GM21619 (cell line): ENCODE results near the gene CRCP.
"Not testable (repeated sequence)": the region's sequence is repeated elsewhere in the genome, so short reads cannot be mapped to it uniquely, and the experiment has no call there.

Experiments used
- ATAC-seq: cut with Tn5 transposase; IDR thresholded peaks from one replicate; pipeline ENCODE4 v1.9.1; 2021; ENCODE audit not compliant: unreplicated experiment

CRCP gene

DNA sequence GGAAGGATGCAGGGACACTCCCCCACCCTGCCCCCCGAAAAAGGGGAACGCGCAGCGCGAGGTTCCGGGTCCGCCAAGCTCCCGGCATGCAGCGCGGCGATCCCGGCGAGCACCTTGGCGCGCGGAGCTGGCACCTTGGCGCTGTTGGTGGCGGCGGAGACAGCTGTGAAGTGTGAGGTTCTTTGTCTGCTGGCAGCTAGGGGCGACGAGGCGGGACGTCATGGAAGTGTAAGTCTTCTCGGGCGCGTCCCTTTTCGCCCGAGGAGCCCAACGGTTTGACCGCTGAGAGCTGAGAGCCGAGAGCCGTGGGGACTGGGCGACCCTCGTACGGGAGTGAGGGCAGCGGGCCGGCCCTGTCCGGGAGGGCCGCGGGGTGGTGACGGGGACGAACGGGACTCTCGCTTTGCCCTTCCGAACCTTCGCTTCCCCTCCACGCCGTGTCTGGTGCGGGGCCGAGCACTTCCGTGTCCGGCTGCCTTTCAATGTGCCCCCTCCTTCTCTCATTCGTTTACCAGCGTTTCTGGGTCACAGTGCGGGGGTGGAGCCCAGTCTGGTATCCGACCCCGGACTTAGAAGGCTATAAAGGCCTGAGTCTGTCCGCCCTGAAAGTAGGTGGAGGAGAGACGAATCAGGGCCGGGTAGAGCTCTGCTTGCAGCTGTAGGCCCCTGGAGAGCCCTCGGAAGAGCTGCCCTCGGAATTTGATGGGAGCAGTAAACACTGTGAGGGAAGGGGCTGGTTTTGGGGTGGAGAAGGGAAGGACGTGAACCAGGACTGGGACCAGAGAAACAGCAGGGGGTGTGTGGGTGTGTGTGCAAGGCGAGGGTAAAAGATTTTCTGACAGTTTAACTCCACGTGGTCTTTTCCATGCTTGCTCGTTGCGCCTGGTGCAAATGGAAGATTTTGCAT, at the start of gene CRCP:
CRCP (plus strand) TSS at position 105 of the 907 bp plus-strand sequence; CDS start at position 221, 116 bp downstream.
- ATAC-seq: peak; percentile 84

DNA sequence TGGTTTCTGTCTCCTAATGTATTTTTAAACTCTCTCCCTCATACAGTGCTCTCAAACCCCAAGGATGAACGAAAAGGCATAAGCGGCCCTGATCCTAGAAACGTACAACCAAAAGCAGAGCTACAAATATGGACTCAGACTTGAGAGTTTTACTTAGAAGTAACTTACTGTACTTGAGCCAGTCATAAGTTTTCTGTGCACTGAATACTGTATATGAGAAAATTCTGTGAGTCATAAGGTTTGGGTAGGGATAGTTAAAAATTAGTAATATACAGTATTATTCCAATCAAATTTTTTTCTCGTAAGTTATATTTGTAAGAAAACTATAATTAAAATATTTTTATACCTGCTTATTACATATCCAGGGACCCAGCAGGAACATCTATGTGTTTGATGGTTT, 44.9 kb upstream of the CRCP start:
- ATAC-seq: no peak

DNA sequence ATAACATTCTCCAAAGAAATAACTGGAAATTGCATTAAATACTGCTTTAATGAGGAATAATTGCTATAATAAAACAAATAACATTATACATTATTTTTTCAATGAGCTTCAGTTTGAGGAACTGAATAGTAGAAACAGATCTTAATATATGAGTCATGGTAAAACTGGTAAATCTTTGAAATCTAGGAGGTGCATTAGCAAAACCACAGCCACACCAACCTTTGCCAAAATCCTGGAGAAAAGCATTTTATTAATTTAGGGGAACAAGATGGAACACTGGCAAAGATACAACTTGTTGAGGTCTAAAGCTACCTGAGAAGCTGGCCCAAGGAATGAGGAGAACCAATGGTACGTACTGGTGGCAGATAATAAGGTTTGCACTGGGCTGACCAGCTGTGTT, 44.4 kb upstream of the CRCP start:
- ATAC-seq: no peak

DNA sequence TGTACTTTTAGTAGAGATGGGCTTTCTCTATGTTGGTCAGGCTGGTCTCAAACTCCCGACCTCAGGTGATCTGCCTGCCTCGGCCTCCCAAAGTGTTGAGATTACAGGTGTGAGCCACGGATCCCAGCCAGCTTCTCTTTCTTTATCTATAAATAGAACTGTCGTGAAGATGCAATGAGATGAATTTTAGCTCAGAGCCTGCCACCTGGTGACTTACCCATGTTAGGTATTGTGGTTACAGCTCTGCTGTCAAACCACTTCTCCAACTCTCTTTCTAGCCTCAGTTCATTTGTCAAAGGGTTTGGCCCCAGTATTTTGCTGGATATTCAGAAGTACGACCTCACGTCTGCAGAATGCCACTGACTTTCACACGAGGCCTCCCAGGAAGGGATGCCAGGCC, 42.4 kb upstream of the CRCP start:
- ATAC-seq: not testable (repeated sequence)

DNA sequence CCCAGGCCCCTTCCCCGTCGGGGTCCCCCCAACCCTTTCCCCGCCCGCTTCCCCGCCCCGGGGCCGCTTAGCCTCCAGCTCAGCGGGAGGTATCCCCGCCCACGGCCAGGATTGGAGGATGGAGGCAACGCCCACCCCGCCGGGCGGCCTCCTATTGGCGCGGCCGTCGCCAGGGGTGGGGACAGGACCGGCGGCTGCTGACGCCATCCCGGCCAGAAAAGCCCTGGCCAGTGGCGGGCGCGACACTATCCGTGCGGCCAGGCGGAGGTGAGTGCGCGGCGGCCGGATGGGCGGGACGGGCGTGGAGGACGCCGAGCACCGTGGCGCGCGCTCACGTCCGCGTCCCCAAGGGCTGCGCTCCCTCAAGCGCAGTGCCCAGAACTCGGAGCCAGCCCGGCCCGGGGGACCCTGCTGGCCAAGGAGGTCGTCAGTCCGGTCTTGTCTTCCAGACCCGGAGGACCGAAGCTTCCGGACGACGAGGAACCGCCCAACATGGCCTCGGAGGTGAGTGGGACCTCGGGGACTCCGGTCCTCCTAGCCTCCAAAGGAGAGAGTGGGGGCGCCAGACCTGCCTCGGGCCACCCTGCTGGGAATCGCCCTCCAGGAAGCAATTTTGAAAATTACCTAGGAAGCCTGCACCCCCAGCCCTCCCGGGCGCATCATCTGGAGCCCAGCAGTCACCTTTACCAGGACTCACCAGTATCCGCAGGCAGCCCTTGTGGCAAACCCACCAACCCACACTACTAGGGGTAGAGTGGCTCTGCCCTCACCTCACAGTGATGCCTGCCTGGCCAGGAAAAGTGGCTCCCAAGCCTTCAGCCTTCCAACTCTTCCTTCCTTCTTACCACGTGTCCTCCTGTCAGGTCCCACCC, 38.8 kb upstream of the CRCP start, which contains the start of gene ASL:
ASL (plus strand) TSS at position 230 of the 872 bp plus-strand sequence; CDS start at position 493, 263 bp downstream.
- ATAC-seq: peak; percentile 98

DNA sequence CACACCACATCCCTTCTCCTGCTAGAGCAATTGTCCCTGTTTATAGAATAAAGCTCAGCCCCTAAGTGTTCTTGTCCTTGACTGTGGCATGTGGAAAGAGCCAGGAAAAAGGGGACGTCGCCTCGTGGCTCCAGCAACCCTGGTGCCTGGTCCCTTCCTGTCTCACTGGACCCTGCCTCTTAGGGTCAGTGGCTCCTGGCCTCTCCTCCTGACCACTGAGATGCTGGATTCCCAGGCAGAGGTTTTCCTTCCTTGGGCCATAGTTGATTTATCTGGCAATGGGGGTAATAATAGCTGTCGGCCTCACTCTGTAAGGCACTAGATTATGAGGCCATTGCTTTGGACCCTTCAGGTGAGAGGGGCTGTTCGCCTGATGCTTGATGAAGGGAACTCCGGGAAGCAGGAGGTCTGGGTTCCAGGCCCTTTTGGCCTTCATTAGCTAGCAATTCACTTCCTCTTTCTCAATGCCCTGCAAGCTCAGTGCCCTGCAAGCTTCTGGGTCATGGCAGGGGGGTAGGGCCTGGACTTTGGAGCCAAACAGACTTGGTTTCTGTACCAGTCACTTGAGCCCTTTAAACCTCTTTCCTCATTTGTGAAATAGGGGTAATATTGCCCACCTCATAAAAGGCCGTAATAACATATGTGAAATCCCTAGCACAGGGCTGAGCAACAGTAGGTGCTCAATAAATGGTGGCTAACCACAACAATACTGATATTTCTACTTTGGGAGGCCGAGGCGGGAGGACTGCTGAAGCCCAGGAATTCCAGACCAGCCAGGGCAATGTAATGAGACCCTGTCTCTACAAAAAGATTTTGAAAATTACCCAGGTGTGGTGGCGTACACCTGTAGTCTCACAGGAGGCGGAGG, 38.0 kb upstream of the CRCP start:
- no peak for ATAC-seq

DNA sequence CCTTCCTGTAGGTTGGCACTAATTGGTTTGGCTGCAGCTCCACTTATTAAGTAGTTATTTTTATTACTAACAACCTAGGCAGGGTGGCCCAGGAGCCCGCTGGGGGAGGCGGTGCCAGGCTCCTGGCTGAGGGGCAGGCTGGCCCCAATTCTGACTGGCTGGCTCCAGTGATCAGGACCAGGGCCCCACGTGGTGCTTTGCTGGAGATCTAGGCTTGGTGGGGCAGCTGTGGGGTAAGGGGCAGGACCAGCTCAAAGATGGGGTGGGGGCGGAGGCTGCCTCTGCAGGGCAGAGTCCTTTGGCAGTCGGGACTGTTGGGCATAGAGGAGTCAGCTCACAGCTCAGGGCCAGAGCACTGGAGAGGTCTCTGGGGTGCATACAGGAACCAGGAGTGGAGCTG, 36.6 kb upstream of the CRCP start:
- no peak for ATAC-seq

DNA sequence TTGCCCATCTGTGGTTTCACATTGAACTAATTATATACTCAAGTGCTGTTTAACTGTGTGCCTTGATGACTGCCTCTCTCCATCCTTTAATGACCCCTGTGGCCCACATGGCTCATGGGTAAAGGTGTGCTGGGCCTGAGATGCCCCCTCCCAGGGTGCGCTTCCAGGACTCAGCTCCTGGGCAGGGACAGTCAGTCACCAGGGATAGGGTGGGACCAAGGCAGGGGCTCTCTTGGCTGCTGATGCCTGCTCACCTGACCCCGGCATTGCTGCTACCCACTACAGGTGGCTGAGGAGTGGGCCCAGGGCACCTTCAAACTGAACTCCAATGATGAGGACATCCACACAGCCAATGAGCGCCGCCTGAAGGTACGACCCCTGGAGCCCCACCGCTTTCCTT, 32.6 kb upstream of the CRCP start:
- ATAC-seq: no peak

DNA sequence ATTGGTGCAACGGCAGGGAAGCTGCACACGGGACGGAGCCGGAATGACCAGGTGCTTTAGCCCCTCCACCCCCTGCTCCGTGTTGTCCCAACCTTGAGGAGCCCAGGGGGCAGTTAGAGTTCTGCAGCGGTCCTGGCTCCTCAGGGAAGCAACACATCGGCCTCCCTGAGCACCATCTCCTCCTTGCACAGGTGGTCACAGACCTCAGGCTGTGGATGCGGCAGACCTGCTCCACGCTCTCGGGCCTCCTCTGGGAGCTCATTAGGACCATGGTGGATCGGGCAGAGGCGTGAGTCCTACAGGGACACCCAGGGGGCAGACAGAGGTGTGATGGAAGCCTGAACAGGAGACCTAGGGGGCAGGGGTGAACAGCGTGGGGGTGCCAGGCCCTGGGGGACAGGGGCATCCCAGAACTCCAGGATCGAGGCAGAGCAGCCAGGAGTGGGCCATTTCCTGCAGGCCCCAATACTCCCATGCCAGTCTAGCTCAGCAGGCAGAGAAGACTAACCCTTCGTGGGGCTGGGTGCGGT, 31.7 kb upstream of the CRCP start:
- ATAC-seq: no peak

DNA sequence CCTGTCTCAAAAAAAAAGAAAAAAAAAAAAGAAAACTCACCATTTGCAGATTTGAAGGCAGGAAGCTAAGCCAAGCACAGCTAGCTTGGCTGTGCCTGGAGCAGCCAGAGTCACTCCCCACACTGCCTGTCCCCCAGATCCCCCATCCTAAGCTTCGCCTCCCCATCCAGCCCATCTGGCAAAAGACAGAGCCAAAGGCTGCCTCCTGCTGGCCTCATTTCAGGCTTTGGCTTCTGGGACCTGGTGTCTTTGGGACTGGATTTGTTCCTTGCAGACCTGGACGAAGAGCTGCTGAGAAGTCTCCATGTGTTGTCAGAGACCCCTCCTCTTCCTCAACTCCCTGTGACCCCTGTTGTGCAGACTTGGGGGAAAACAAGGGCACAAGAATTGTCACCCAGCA, 31.0 kb upstream of the CRCP start:
- no peak for ATAC-seq

DNA sequence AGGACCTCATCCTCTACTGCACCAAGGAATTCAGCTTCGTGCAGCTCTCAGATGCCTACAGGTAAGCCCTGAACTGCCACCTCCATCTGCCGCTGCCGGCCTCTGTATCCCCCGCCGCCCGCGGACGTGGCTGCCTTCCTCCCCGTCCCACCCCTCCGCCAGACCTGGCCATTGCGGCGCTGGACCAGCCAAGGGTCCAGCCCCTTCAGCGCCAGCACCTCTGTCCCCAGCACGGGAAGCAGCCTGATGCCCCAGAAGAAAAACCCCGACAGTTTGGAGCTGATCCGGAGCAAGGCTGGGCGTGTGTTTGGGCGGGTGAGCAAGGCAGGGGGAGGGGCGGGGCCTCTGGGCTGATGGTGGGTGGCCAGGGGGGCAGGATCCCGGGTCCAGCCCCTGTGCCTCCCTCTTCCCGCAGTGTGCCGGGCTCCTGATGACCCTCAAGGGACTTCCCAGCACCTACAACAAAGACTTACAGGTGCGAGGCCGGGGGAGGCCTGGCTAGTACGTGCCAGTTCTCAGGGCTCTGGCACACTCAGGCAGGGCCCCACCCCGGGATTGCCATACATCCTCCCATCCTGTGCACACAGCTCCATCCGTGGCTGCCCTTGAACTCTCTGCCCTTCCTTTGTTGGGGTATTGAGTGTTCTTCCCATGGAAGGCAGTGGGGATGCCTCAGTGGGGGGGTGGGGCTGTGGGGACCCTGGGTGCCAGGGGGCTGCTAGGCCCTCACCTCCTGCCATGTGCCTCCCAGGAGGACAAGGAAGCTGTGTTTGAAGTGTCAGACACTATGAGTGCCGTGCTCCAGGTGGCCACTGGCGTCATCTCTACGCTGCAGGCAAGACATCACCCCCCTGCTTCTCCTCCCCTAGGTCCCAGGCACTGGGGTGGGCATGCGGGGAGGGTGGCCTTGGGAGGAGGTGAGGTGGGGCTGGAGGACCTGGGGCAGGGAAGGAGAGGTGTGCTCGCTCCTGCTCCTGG, 25.5 kb upstream of the CRCP start:
- no peak for ATAC-seq

DNA sequence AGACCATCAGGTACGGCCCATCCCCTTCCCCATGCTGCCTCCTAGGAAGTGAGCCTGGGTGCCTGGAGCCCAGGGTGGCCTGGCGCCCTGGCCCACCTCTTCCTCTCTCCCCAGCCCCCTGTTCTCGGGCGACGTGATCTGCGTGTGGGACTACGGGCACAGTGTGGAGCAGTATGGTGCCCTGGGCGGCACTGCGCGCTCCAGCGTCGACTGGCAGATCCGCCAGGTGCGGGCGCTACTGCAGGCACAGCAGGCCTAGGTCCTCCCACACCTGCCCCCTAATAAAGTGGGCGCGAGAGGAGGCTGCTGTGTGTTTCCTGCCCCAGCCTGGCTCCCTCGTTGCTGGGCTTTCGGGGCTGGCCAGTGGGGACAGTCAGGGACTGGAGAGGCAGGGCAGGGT, 22.0 kb upstream of the CRCP start:
- ATAC-seq: no peak

DNA sequence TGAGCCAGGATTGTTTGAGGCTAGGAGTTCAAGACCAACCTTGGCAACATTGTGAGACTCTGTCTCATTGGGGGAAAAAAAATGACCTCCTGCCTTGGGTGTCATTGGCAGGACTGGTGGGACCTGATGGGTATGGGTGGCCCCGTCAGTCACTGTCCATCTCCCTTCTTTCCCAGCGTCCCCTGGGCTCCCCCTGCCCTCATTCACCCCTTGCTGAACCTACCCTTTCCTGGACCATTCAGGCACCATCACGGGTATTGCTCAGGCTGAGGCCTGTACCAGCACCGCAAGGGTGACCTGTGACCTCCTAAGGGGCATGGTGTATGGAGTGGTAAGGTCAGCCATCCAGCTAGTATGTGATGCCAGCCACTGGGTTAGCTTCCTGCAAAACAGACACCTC, 19.6 kb upstream of the CRCP start:
- no peak for ATAC-seq

DNA sequence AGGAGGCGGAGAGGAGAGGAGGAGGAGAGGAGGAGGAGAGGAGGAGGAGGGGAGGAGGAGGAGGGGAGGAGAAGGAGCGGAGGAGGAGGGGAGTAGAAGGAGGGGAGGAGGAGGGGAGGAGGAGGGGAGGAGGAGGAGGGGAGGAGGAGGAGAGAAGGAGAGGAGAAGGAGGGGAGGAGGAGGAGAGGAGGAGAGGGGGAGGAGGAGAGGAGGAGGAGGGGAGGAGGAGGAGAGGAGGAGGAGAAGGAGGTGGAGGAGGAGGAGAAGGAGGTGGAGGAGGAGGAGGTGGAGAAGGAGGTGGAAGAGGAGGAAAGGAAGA, 15.5 kb upstream of the CRCP start:
- no peak for ATAC-seq

DNA sequence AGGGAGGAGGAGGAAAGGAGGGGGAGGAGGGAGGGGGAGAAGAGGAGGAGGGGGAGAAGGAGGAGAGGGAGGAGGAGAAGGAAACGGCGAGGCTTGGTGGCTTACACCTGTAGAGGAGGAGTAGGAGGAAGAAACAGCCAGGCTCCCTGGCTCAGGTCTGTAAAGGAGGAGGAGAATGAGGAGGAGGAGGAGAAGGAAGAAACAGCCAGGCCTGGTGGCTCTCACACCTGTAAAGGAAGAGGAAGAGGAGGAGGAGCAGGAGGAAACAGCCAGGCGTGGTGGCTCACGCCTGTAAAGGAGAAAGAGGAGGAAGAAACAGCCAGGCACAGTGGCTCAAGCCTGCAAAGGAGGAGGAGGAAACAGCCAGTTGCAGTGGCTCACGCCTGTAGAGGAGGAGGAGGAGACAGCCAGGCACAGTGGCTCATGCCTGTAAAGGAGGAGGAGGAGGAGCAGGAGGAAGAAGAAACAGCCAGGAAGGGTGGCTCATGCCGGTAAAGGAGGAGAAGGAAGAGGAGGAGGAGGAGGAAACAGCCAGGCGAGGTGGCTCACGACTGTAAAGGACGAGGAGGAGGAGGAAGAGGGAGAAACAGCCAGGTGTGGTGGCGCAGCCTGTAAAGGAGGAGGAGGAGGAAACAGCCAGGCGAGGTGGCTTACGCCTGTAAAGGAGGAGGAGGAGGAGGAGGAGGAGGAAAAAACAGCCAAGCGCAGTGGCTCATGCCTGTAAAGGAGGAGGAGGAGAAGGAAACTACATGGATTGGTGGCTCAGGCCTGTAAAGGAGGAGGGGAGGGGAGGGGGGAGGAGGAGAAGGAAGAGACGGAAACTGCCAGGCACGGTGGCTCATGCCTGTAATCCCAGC, 14.9 kb upstream of the CRCP start:
- ATAC-seq: peak; percentile 81

DNA sequence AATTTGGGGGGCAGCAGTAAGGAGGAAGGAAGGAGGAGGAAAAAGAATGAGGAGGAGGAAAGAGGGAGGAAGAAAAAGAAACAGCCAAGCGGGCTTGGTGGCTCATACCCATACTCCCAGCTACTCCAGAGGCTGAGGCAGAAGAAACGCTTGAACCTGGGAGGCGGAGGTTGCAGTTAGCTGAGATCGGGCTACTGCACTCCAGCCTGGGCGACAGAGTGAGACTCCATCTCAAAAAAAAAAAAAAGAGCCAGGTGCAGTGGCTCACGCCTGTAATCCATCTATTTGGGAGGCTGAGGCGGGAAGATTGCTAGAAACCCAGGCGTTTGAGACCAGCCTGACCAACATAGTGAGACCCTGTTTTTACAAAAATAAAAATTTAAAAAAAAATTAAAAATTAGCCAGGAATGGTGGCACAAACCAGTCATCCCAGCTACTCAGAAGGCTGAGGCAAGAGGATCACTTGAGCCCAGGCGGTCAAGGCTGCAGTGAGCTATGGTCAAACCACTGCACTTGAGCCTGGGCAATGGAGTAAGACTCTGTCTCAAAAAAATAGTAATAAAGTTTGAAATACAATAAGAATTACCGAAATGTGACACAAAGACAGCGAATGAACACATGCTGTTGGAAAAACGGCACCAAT, 14.1 kb upstream of the CRCP start:
- ATAC-seq: peak; percentile 5

DNA sequence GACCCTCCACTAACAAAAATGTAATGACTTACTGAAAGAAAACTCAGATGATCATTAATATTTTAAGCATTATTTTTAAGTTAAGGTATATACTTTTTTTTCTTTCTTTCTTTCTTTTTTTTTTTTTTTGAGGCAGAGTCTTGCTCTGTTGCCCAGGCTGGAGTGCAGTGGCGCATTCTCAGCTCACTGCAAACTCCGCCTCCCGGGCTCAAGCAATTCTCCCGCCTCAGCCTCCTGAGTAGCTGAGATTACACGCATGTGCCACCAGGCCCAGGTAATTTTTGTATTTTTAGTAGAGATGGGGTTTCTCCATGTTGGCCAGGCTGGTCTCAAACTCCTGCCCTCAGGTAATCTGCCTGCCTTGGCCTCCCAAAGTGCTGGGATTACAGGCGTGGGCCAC, 12.5 kb upstream of the CRCP start:
- not testable (repeated sequence) for ATAC-seq

DNA sequence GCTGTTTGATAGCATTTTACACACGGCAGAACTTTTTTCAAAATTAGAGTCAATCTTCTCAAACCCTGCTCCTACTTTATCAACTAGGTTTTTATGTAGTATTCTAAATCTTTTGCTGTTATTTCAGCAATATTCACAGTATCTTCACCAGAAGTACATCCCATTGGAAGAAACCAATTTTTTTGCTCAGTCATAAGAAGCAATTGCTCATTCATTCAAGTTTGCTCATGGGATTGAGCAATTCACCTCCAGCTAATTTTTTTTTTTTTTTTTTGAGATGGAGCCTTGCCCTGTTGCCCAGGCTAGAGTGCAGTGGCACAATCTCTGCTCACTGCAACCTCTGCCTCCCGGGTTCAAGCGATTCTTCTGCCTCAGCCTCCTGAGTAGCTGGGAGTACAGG, 10.7 kb upstream of the CRCP start:
- ATAC-seq: not testable (repeated sequence)
